Astrocyte (in vitro differentiated cells and primary cell): ENCODE measurements around the gene KCTD20. TPM values are rescaled to one million over a fixed set of nuclear protein-coding genes. Genes with fewer than 3 reads are reported as not detected.

ENCODE experiments used
- DNase-seq: peaks from one replicate; pipeline ENCODE4 v3.0.0-alpha.2; 2010; ENCODE audit warnings: low read depth
- FAIRE-seq: peaks from 2 replicates; lab custom pipeline; 2011; peaks lifted over from hg19 to GRCh38; lab: Jason Lieb, UNC
- H2AFZ ChIP-seq: 2 replicates; pipeline ENCODE4 v1.6.0; 2012; ENCODE audit warnings: low read depth, low read length, inconsistent platforms
- H3K27ac ChIP-seq: 2 replicates; pipeline ENCODE4 v1.5.1; 2011; ENCODE audit warnings: low read depth, low read length, inconsistent platforms
- H3K27me3 ChIP-seq: 2 replicates; pipeline ENCODE4 v1.6.0; 2011; ENCODE audit warnings: low read length, inconsistent platforms; ENCODE audit not compliant: insufficient read depth
- H3K36me3 ChIP-seq: 2 replicates; pipeline ENCODE4 v1.5.1; 2011; ENCODE audit warnings: low read length, inconsistent platforms; ENCODE audit not compliant: insufficient read depth
- H3K4me1 ChIP-seq: 2 replicates; pipeline ENCODE4 v1.5.1; 2011; ENCODE audit warnings: low read length, inconsistent platforms; ENCODE audit not compliant: insufficient read depth
- H3K4me2 ChIP-seq: 2 replicates; pipeline ENCODE4 v1.6.0; 2012; ENCODE audit warnings: low read length, inconsistent platforms
- H3K4me3 ChIP-seq: 2 replicates; pipeline ENCODE4 v1.5.1; 2011; ENCODE audit warnings: low read depth, mild to moderate bottlenecking, low read length, inconsistent platforms; ENCODE audit not compliant: insufficient read depth
- H3K79me2 ChIP-seq: 2 replicates; pipeline ENCODE4 v1.6.0; 2012; ENCODE audit warnings: mild to moderate bottlenecking, low read length, inconsistent platforms; ENCODE audit not compliant: insufficient read depth
- H3K9ac ChIP-seq: 2 replicates; pipeline ENCODE4 v1.6.0; 2012; ENCODE audit warnings: mild to moderate bottlenecking, low read length, inconsistent platforms
- H3K9me3 ChIP-seq: 2 replicates; pipeline ENCODE4 v1.5.1; 2012; ENCODE audit warnings: low read depth, mild to moderate bottlenecking, low read length, inconsistent platforms; ENCODE audit not compliant: insufficient read depth
- H4K20me1 ChIP-seq: 2 replicates; pipeline ENCODE4 v1.6.0; 2012; ENCODE audit warnings: low read length, inconsistent platforms; ENCODE audit not compliant: insufficient read depth
- H3K27ac Mint-ChIP-seq: one replicate; pipeline ENCODE4 v1.8.0; 2021; ENCODE audit warnings: mild to moderate bottlenecking, mixed read lengths; ENCODE audit not compliant: unreplicated experiment
- H3K27me3 Mint-ChIP-seq: one replicate; pipeline ENCODE4 v1.8.0; 2021; ENCODE audit warnings: low read depth, mixed read lengths; ENCODE audit not compliant: unreplicated experiment
- H3K36me3 Mint-ChIP-seq: one replicate; pipeline ENCODE4 v1.8.0; 2021; ENCODE audit warnings: low read depth, mixed read lengths; ENCODE audit not compliant: unreplicated experiment
- H3K4me1 Mint-ChIP-seq: one replicate; pipeline ENCODE4 v1.8.0; 2021; ENCODE audit warnings: low read depth, mixed read lengths; ENCODE audit not compliant: unreplicated experiment
- H3K4me3 Mint-ChIP-seq: one replicate; pipeline ENCODE4 v1.8.0; 2021; ENCODE audit warnings: mild to moderate bottlenecking, moderate library complexity, mixed read lengths; ENCODE audit not compliant: unreplicated experiment
- H3K9me3 Mint-ChIP-seq: one replicate; pipeline ENCODE4 v1.8.0; 2021; ENCODE audit warnings: mild to moderate bottlenecking, mixed read lengths; ENCODE audit not compliant: unreplicated experiment
- CTCF ChIP-seq: IDR thresholded peaks from 2 replicates; pipeline ENCODE4 v1.5.1; 2011; ENCODE audit warnings: low read depth, mild to moderate bottlenecking, inconsistent platforms, low read length, moderate library complexity; ENCODE audit not compliant: insufficient read depth
- EZH2 ChIP-seq: IDR thresholded peaks from 2 replicates; pipeline ENCODE4 v1.6.1; 2012; ENCODE audit warnings: mild to moderate bottlenecking, low read length, inconsistent platforms; ENCODE audit not compliant: insufficient read depth
- total RNA-seq: library from RNA; stranded (reverse); gene quantifications from 2 replicates; pipeline ENCODE4 v1.2.1, GENCODE V29; 2021

Gene KCTD20
- total RNA-seq, 1 donor from 2014 or later: 56.7 TPM

GRCh38 chr6:36523451-36523850, 80.7 kb downstream of the KCTD20 start:
- no peak for FAIRE-seq

GRCh38 chr6:36523936-36524499, 81.2 kb downstream of the KCTD20 start:
- Histone ChIP-seq H3K9me3 (no peaks in the 10 kb centered on the region), H3K4me3 (no peak overlapping the region), H3K27ac (no peak overlapping the region), H2AFZ (no peak overlapping the region), H3K9ac (no peak overlapping the region), H3K4me2 (no peak overlapping the region), H3K79me2 (peaks cover 10% of the 10 kb centered on the region), H3K4me1 (no peaks in the 10 kb centered on the region), H3K36me3 (peaks cover 39% of the 10 kb centered on the region), H3K27me3 (no peaks in the 10 kb centered on the region), H4K20me1 (peaks cover 11% of the 10 kb centered on the region)
- peaks cover 4% of the 10 kb centered on the region for H3K4me1 Mint-ChIP-seq
- H3K4me3 Mint-ChIP-seq: no peak overlapping the region
- peaks cover 18% of the 10 kb centered on the region for H3K36me3 Mint-ChIP-seq
- no peak overlapping the region for H3K27ac Mint-ChIP-seq
- no peaks in the 10 kb centered on the region for H3K9me3 Mint-ChIP-seq
- no peaks in the 10 kb centered on the region for H3K27me3 Mint-ChIP-seq
- no peak for TF ChIP-seq CTCF
- TF ChIP-seq EZH2: no peak
- no peak for FAIRE-seq
- no peak for DNase-seq

More at GRCh38 chr6:36523451-36523850, 80.7 kb downstream of the KCTD20 start:
- DNase-seq: no peak
- H3K9me3 ChIP-seq: no peaks in the 10 kb centered on the region
- H3K4me2 ChIP-seq: no peak overlapping the region
- no peak overlapping the region for H3K27ac ChIP-seq
- Mint-ChIP-seq H3K36me3 (peaks cover 20% of the 10 kb centered on the region), H3K27me3 (no peaks in the 10 kb centered on the region), H3K9me3 (no peaks in the 10 kb centered on the region), H3K4me1 (peaks cover 4% of the 10 kb centered on the region), H3K4me3 (no peak overlapping the region), H3K27ac (no peak overlapping the region)
- no peak overlapping the region for H3K9ac ChIP-seq
- H3K36me3 ChIP-seq: peaks cover 39% of the 10 kb centered on the region
- no peak overlapping the region for H2AFZ ChIP-seq
- H3K79me2 ChIP-seq: peaks cover 10% of the 10 kb centered on the region
- H3K4me1 ChIP-seq: no peaks in the 10 kb centered on the region
- H3K27me3 ChIP-seq: no peaks in the 10 kb centered on the region
- H3K4me3 ChIP-seq: no peak overlapping the region
- TF ChIP-seq CTCF: no peak
- no peak for TF ChIP-seq EZH2
- peaks cover 5% of the 10 kb centered on the region for H4K20me1 ChIP-seq

GRCh38 chr6:36524871-36525270, 82.1 kb downstream of the KCTD20 start:
- peaks cover 19% of the 10 kb centered on the region for H4K20me1 ChIP-seq
- Mint-ChIP-seq H3K4me1 (peaks cover 4% of the 10 kb centered on the region), H3K36me3 (peaks cover 19% of the 10 kb centered on the region), H3K9me3 (no peaks in the 10 kb centered on the region), H3K27ac (no peak overlapping the region), H3K27me3 (no peaks in the 10 kb centered on the region), H3K4me3 (no peak overlapping the region)
- no peaks in the 10 kb centered on the region for H3K4me1 ChIP-seq
- TF ChIP-seq EZH2 (no peak), CTCF (no peak)
- H3K4me3 ChIP-seq: no peak overlapping the region
- H3K4me2 ChIP-seq: no peak overlapping the region
- H3K9me3 ChIP-seq: no peaks in the 10 kb centered on the region
- FAIRE-seq: no peak
- H3K79me2 ChIP-seq: peaks cover 12% of the 10 kb centered on the region
- no peak overlapping the region for H3K27ac ChIP-seq
- no peak for DNase-seq
- H3K36me3 ChIP-seq: peaks cover 33% of the 10 kb centered on the region
- no peak overlapping the region for H3K9ac ChIP-seq
- no peaks in the 10 kb centered on the region for H3K27me3 ChIP-seq
- H2AFZ ChIP-seq: no peak overlapping the region
